Osteoblast (primary cell): ENCODE data around the gene PRRT4. TPM values are rescaled to one million over a fixed set of nuclear protein-coding genes. Genes with fewer than 3 reads are reported as not detected.

Experiments used
- DNase-seq: peaks from one replicate; pipeline ENCODE4 v3.0.0; 2011; ENCODE audit warnings: low spot score, mixed read lengths; ENCODE audit not compliant: insufficient read length; ENCODE audit errors: missing footprints
- H2AFZ ChIP-seq: 2 replicates; pipeline ENCODE4 v1.6.0; 2011; ENCODE audit warnings: mild to moderate bottlenecking, low read length
- H3K27ac ChIP-seq: 2 replicates; pipeline ENCODE4 v1.5.1; 2011; ENCODE audit warnings: mild to moderate bottlenecking, low read depth, low read length, moderate library complexity
- H3K27me3 ChIP-seq: 2 replicates; pipeline ENCODE4 v1.6.0; 2012; ENCODE audit warnings: mild to moderate bottlenecking, control low read depth, inconsistent platforms, low read length, moderate library complexity; ENCODE audit not compliant: insufficient read depth
- H3K36me3 ChIP-seq: 2 replicates; pipeline ENCODE4 v1.5.1; 2011; ENCODE audit warnings: mild to moderate bottlenecking, low read length, control low read depth, moderate library complexity; ENCODE audit not compliant: insufficient read depth
- H3K4me1 ChIP-seq: 2 replicates; pipeline ENCODE4 v1.5.1; 2011; ENCODE audit warnings: mild to moderate bottlenecking, low read length, control low read depth, moderate library complexity; ENCODE audit not compliant: insufficient read depth
- H3K4me2 ChIP-seq: 2 replicates; pipeline ENCODE4 v1.6.0; 2011; ENCODE audit warnings: mild to moderate bottlenecking, low read length; ENCODE audit not compliant: insufficient read depth
- H3K4me3 ChIP-seq: fragments of 200-600 bp; sonication (generic); 3 replicates; pipeline ENCODE4 v1.5.1; 2012; ENCODE audit warnings: mild to moderate bottlenecking, low read length, inconsistent platforms; ENCODE audit not compliant: insufficient read depth
- H3K79me2 ChIP-seq: 2 replicates; pipeline ENCODE4 v1.6.0; 2012; ENCODE audit warnings: mild to moderate bottlenecking, low read length, control low read depth, inconsistent platforms; ENCODE audit not compliant: insufficient read depth
- H3K9me3 ChIP-seq: 2 replicates; pipeline ENCODE4 v1.5.1; 2011; ENCODE audit warnings: low read depth, low read length, control low read depth
- H4K20me1 ChIP-seq: 2 replicates; pipeline ENCODE4 v1.6.0; 2012; ENCODE audit warnings: mild to moderate bottlenecking, low read length, control low read depth; ENCODE audit not compliant: insufficient read depth
- CTCF ChIP-seq: IDR thresholded peaks from 2 replicates; pipeline ENCODE4 v1.5.1; 2011; ENCODE audit warnings: mild to moderate bottlenecking, low read depth, low read length, moderate library complexity; ENCODE audit errors: extremely low read depth
- total RNA-seq: library from RNA; depleted of rRNA; stranded (reverse); fragments of >200 nt; gene quantifications from 2 replicates; pipeline ENCODE4 v1.2.3, GENCODE V29; 2012

Gene PRRT4
- total RNA-seq, 1 donor: not detected

- H3K79me2 ChIP-seq: no peaks in the 10 kb centered on the region
- H3K9me3 ChIP-seq: no peaks in the 10 kb centered on the region
- H4K20me1 ChIP-seq: peaks cover 2% of the 10 kb centered on the region
- H3K36me3 ChIP-seq: peaks cover 76% of the 10 kb centered on the region
- H2AFZ ChIP-seq: no peak overlapping the region
- no peak for DNase-seq
- no peak for TF ChIP-seq CTCF
- no peak overlapping the region for H3K4me2 ChIP-seq
- H3K4me1 ChIP-seq: peaks cover 4% of the 10 kb centered on the region
- H3K4me3 ChIP-seq: no peak overlapping the region
- no peak overlapping the region for H3K27ac ChIP-seq
- no peaks in the 10 kb centered on the region for H3K27me3 ChIP-seq
Observed at GRCh38 chr7:128309124-128309523, 52.4 kb downstream of the PRRT4 start.

- TF ChIP-seq CTCF: no peak
- H3K36me3 ChIP-seq: peaks cover 60% of the 10 kb centered on the region
- no peak overlapping the region for H3K4me2 ChIP-seq
- no peaks in the 10 kb centered on the region for H3K27me3 ChIP-seq
- no peaks in the 10 kb centered on the region for H3K9me3 ChIP-seq
- H3K4me1 ChIP-seq: peaks cover 8% of the 10 kb centered on the region
- peaks cover 2% of the 10 kb centered on the region for H4K20me1 ChIP-seq
- no peak overlapping the region for H3K4me3 ChIP-seq
- no peak overlapping the region for H3K27ac ChIP-seq
- H3K79me2 ChIP-seq: no peaks in the 10 kb centered on the region
- no peak overlapping the region for H2AFZ ChIP-seq
- DNase-seq: no peak
Observed at GRCh38 chr7:128307061-128307460, 54.4 kb downstream of the PRRT4 start.

GRCh38 chr7:128304212-128304611, 57.3 kb downstream of the PRRT4 start:
- TF ChIP-seq CTCF: no peak
- no peak for DNase-seq

GRCh38 chr7:128303643-128304042, 57.8 kb downstream of the PRRT4 start:
- H3K27me3 ChIP-seq: no peaks in the 10 kb centered on the region
- no peak overlapping the region for H3K27ac ChIP-seq
- no peaks in the 10 kb centered on the region for H3K9me3 ChIP-seq
- no peak for TF ChIP-seq CTCF
- no peaks in the 10 kb centered on the region for H3K79me2 ChIP-seq
- no peak for DNase-seq
- H4K20me1 ChIP-seq: peaks cover 2% of the 10 kb centered on the region
- no peak overlapping the region for H3K4me2 ChIP-seq
- no peak overlapping the region for H2AFZ ChIP-seq
- peaks cover 6% of the 10 kb centered on the region for H3K4me1 ChIP-seq
- no peak overlapping the region for H3K4me3 ChIP-seq
- H3K36me3 ChIP-seq: peaks cover 30% of the 10 kb centered on the region

More at GRCh38 chr7:128304212-128304611, 57.3 kb downstream of the PRRT4 start:
- peaks cover 34% of the 10 kb centered on the region for H3K36me3 ChIP-seq
- H3K4me1 ChIP-seq: peaks cover 6% of the 10 kb centered on the region
- no peak overlapping the region for H3K27ac ChIP-seq
- no peaks in the 10 kb centered on the region for H3K9me3 ChIP-seq
- peaks cover 2% of the 10 kb centered on the region for H4K20me1 ChIP-seq
- H3K27me3 ChIP-seq: no peaks in the 10 kb centered on the region
- H3K79me2 ChIP-seq: no peaks in the 10 kb centered on the region
- H3K4me2 ChIP-seq: no peak overlapping the region
- H3K4me3 ChIP-seq: no peak overlapping the region
- no peak overlapping the region for H2AFZ ChIP-seq
